Fibroblast of skin of right biceps (primary cell): Measurements from ENCODE around the gene INTS11.

Source experiments
- DNase-seq: peaks from one replicate; pipeline ENCODE4 v3.0.0-alpha.2; 2013

The INTS11 gene

GRCh38 chr1:1311107-1312104 is 13.1 kb downstream of the INTS11 start:
- DNase-seq = no peak

- no peak for DNase-seq
These were observed 13.9 kb downstream of the INTS11 start for GRCh38 chr1:1310476-1311053.

GRCh38 chr1:1310109-1310385 is 14.4 kb downstream of the INTS11 start:
- no peak for DNase-seq

GRCh38 chr1:1309251-1310108 is 15.0 kb downstream of the INTS11 start:
- no peak for DNase-seq

- no peak for DNase-seq
These were observed 15.7 kb downstream of the INTS11 start for GRCh38 chr1:1308756-1309250.

GRCh38 chr1:1307923-1308755 is 16.3 kb downstream of the INTS11 start, which contains the start of the genes ACAP3 and PUSL1:
Gene ACAP3, minus strand, starts transcription at chr1:1307930. Its CDS starts 115 bp downstream, at chr1:1307815.
Gene PUSL1, plus strand, starts transcription at chr1:1308597. Its CDS starts 47 bp downstream, at chr1:1308644.
- DNase-seq = peak; percentile 93

- DNase-seq = no peak
These were observed 17.1 kb downstream of the INTS11 start for GRCh38 chr1:1307261-1307922.

GRCh38 chr1:1306661-1307260 is 17.7 kb downstream of the INTS11 start:
- DNase-seq = no peak

- DNase-seq = peak; percentile 43
These were observed 18.3 kb downstream of the INTS11 start for GRCh38 chr1:1306070-1306660.

GRCh38 chr1:1305300-1306069 is 19.0 kb downstream of the INTS11 start:
- peak; percentile 86 for DNase-seq

- peak; percentile 86 for DNase-seq
These were observed 19.8 kb downstream of the INTS11 start for GRCh38 chr1:1304331-1305299.

- no peak for DNase-seq
These were observed 20.7 kb downstream of the INTS11 start for GRCh38 chr1:1303736-1304135.

- no peak for DNase-seq
These were observed 21.4 kb downstream of the INTS11 start for GRCh38 chr1:1302951-1303509.

- DNase-seq = no peak
These were observed 22.4 kb downstream of the INTS11 start for GRCh38 chr1:1302006-1302430.

- no peak for DNase-seq
These were observed 24.1 kb downstream of the INTS11 start for GRCh38 chr1:1300352-1300739.

GRCh38 chr1:1299686-1300351 is 24.6 kb downstream of the INTS11 start:
- no peak for DNase-seq

GRCh38 chr1:1298861-1299685 is 25.4 kb downstream of the INTS11 start:
- DNase-seq = no peak
